ENCODE results near the gene PTPRD. TPM values are rescaled to one million over a fixed set of nuclear protein-coding genes. Genes with fewer than 3 reads are reported as not detected.

Gene PTPRD
- total and polyA plus RNA-seq, 9 of the 15 experiments (the other 6 are each of a cell fraction or from before 2014, with no cell fraction given) = 0.11 TPM; not detected in 8

DNA sequence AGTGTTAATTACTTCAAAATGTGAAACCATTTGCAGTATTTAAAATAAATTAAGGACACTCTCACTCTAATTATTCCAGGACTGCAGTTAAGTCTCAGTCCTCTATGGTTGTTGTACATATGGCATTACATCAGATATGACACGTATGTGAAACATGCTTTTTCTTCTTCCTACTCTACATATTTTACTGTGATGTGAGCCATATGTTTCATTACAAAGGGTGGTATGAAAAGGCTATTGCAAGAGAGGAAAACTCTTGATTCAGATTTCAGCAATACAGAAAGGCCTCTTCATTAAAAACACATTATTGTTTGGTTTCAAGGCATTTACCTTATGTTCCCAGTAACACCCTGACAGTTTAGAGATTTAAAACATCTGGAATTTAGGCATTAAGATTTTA is 1848.8 kb downstream of the PTPRD start:
- H3K4me3 ChIP-seq = no peak overlapping the region
- intact Hi-C loops (cut with micrococcal nuclease) = no loop called here

More for the DNA sequence above, 1848.8 kb downstream of the PTPRD start:
- POLR2A ChIA-PET = no interaction called here
- DNase-seq (ENCODE audit: extremely low read depth in 1 of 4, low spot score in 3 of 4) = no peak
- BruUV-seq (replicated peaks) = no TSS peak
- no peak for ATAC-seq
- TF ChIP-seq THRA (IDR thresholded peaks at IDR 0.05) (no peak), HNRNPH1 (optimal IDR thresholded peaks at IDR 0.05; ENCODE audit: low read depth, low read length) (no peak), CHD4 (IDR thresholded peaks at IDR 0.05; ENCODE audit: insufficient read depth, insufficient replicate concordance, low read depth, low read length, poor library complexity, severe bottlenecking) (no peak), TAL1 (IDR thresholded peaks at IDR 0.05) (no peak), SIN3B (IDR thresholded peaks at IDR 0.05; ENCODE audit: low read depth) (no peak), RBM25 (IDR thresholded peaks at IDR 0.05; ENCODE audit: low read depth, low read length, severe bottlenecking) (no peak), ZNF384 (IDR thresholded peaks at IDR 0.05; ENCODE audit: low read depth, low read length) (no peak), CCAR2 (IDR thresholded peaks at IDR 0.05; ENCODE audit: low read depth, low read length) (no peak), ILF3 (IDR thresholded peaks at IDR 0.05; ENCODE audit: borderline replicate concordance) (no peak), SREBF2 (CRISPR knock-in tag; IDR thresholded peaks at IDR 0.05) (no peak), ZKSCAN3 (CRISPR knock-in tag; IDR thresholded peaks at IDR 0.05) (no peak)
- TF ChIP-seq, protein P1, sequence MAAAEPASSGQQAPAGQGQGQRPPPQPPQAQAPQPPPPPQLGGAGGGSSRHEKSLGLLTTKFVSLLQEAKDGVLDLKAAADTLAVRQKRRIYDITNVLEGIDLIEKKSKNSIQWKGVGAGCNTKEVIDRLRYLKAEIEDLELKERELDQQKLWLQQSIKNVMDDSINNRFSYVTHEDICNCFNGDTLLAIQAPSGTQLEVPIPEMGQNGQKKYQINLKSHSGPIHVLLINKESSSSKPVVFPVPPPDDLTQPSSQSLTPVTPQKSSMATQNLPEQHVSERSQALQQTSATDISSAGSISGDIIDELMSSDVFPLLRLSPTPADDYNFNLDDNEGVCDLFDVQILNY (CRISPR knock-in tag; IDR thresholded peaks at IDR 0.05) = no peak
- TF ChIP-seq, protein P2, sequence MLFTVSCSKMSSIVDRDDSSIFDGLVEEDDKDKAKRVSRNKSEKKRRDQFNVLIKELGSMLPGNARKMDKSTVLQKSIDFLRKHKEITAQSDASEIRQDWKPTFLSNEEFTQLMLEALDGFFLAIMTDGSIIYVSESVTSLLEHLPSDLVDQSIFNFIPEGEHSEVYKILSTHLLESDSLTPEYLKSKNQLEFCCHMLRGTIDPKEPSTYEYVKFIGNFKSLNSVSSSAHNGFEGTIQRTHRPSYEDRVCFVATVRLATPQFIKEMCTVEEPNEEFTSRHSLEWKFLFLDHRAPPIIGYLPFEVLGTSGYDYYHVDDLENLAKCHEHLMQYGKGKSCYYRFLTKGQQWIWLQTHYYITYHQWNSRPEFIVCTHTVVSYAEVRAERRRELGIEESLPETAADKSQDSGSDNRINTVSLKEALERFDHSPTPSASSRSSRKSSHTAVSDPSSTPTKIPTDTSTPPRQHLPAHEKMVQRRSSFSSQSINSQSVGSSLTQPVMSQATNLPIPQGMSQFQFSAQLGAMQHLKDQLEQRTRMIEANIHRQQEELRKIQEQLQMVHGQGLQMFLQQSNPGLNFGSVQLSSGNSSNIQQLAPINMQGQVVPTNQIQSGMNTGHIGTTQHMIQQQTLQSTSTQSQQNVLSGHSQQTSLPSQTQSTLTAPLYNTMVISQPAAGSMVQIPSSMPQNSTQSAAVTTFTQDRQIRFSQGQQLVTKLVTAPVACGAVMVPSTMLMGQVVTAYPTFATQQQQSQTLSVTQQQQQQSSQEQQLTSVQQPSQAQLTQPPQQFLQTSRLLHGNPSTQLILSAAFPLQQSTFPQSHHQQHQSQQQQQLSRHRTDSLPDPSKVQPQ (CRISPR knock-in tag; IDR thresholded peaks at IDR 0.05; ENCODE audit: borderline replicate concordance) = no peak
- WGBS (ENCODE audit: insufficient coverage, low coverage, missing lambda C conversion rate) = 0% methylated on average over 1 of the region's 1 CpG
- Histone ChIP-seq H2AFZ (ENCODE audit: low read depth, low read length) (no peak overlapping the region), H4K20me1 (replicated peaks; ENCODE audit: control insufficient read depth, insufficient read depth, low read length) (no peaks in the 10 kb centered on the region), H3K4me1 (replicated peaks in 1 of 2; ENCODE audit: control insufficient read depth in 2 of 2, insufficient read depth in 2 of 2, low read length in 2 of 2) (no peaks in the 10 kb centered on the region), H3K9ac (ENCODE audit: insufficient read depth in 1 of 2, low read depth in 2 of 2, low read length in 2 of 2) (no peak overlapping the region), H3K36me3 (ENCODE audit: control insufficient read depth, insufficient read depth, low read length) (no peaks in the 10 kb centered on the region), H3K4me2 (ENCODE audit: insufficient read depth, low read length) (no peak overlapping the region), H3K9me3 (replicated peaks; ENCODE audit: control insufficient read depth, insufficient read depth, low read depth, low read length) (no peaks in the 10 kb centered on the region), H3K27ac (ENCODE audit: extremely low read depth, low read depth, low read length) (no peak overlapping the region), H3K9me1 (ENCODE audit: control insufficient read depth, insufficient read depth, low read length) (no peaks in the 10 kb centered on the region), H3K79me2 (ENCODE audit: control insufficient read depth, insufficient read depth, low read length) (no peaks in the 10 kb centered on the region), H3K27me3 (ENCODE audit: control insufficient read depth in 2 of 2, insufficient read depth in 2 of 2, low read length in 2 of 2) (no peaks in the 10 kb centered on the region)
- in situ Hi-C loops (cut with MboI) = no loop called here
- FAIRE-seq = no peak
- CTCF ChIA-PET (ENCODE audit: low intra/inter-chr PET ratio) = no interaction called here
